Activated B cell treated with CpG ODN at 0.5 μM for 24 hours (primary cell): ENCODE measurements around the gene DHRS3. TPM values are rescaled to one million over a fixed set of nuclear protein-coding genes. Genes with fewer than 3 reads are reported as not detected.

Source experiments
- ATAC-seq: fragments of 200-7000 bp; cut with Tn5 transposase; one replicate; pipeline ENCODE4 v1.10.0; 2021; ENCODE audit warnings: low read depth, mild to moderate bottlenecking, moderate library complexity
- CTCF ChIA-PET: fragments of 350-600 bp; sonication (Branson Sonifier 250); formaldehyde crosslinking; loops from one replicate; lab custom pipeline; 2021; ENCODE audit warnings: antibody characterized with exemption; lab: Charles Lee
- POLR2A ChIA-PET: fragments of 350-600 bp; sonication (Branson Sonifier 250); formaldehyde crosslinking; loops from one replicate; lab custom pipeline; 2021; ENCODE audit warnings: antibody characterized with exemption; lab: Charles Lee
- DNase-seq: peaks from one replicate; pipeline ENCODE4 v3.0.0; 2022
- H3K27ac Mint-ChIP-seq: one replicate; pipeline ENCODE4 v1.8.0; 2020; ENCODE audit warnings: mixed read lengths
- H3K27me3 Mint-ChIP-seq: one replicate; pipeline ENCODE4 v1.8.0; 2021; ENCODE audit warnings: mixed read lengths
- H3K36me3 Mint-ChIP-seq: one replicate; pipeline ENCODE4 v1.8.0; 2021; ENCODE audit warnings: low read depth, mixed read lengths
- H3K4me1 Mint-ChIP-seq: one replicate; pipeline ENCODE4 v1.8.0; 2021; ENCODE audit warnings: mixed read lengths
- H3K4me3 Mint-ChIP-seq: one replicate; pipeline ENCODE4 v1.8.0; 2020; ENCODE audit warnings: mild to moderate bottlenecking, mixed read lengths
- H3K9me3 Mint-ChIP-seq: one replicate; pipeline ENCODE4 v1.8.0; 2020; ENCODE audit warnings: mixed read lengths
- intact Hi-C: fragments of 100-400 bp; cut with micrococcal nuclease; formaldehyde crosslinking; loops from one replicate; pipeline ENCODE4 v1.15.1; 2024
- total RNA-seq: library from RNA; stranded (reverse); gene quantifications from 2 replicates; pipeline ENCODE4 v1.2.3, GENCODE V29; 2022
- TF ChIP-seq, protein P1 (sequence below): fragments of 200-600 bp; IDR thresholded peaks from one replicate; pipeline ENCODE4 v1.8.0; 2022; ENCODE audit warnings: antibody characterized with exemption, mild to moderate bottlenecking

Gene DHRS3
- total RNA-seq, 1 donor from 2014 or later: 1.8 TPM

DNA sequence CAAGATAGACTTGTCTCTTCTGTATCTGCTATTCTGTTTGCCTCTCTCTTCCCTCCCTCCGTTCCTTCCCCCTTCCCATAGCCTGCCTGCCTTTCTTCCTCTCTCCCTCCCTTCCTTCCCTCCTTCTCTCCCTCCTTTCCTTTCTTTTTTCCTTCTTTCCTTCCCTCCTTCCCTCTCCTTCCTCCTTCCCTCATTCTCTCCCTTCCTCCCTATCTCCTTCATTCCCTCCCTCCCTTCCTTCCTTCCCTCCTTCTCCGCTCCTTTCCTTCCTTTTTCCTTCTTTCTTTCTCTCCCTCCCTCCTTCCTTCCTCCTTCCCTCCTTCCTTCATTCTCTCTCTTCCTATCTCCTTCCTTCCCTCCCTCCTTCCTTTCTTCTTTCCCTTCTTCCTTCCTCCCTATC, 26.8 kb upstream of the DHRS3 start:
- peaks cover 16% of the 10 kb centered on the region for H3K9me3 Mint-ChIP-seq
- intact Hi-C loops: no loop called here
- peaks cover 12% of the 10 kb centered on the region for H3K27me3 Mint-ChIP-seq
- DNase-seq: no peak
- H3K4me3 Mint-ChIP-seq: no peak overlapping the region
- H3K4me1 Mint-ChIP-seq: no peaks in the 10 kb centered on the region
- CTCF ChIA-PET: no interaction called here
- no peaks in the 10 kb centered on the region for H3K36me3 Mint-ChIP-seq
- TF ChIP-seq, protein P1, sequence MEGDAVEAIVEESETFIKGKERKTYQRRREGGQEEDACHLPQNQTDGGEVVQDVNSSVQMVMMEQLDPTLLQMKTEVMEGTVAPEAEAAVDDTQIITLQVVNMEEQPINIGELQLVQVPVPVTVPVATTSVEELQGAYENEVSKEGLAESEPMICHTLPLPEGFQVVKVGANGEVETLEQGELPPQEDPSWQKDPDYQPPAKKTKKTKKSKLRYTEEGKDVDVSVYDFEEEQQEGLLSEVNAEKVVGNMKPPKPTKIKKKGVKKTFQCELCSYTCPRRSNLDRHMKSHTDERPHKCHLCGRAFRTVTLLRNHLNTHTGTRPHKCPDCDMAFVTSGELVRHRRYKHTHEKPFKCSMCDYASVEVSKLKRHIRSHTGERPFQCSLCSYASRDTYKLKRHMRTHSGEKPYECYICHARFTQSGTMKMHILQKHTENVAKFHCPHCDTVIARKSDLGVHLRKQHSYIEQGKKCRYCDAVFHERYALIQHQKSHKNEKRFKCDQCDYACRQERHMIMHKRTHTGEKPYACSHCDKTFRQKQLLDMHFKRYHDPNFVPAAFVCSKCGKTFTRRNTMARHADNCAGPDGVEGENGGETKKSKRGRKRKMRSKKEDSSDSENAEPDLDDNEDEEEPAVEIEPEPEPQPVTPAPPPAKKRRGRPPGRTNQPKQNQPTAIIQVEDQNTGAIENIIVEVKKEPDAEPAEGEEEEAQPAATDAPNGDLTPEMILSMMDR: no peak
- POLR2A ChIA-PET: no interaction called here
- no peak for ATAC-seq
- no peak overlapping the region for H3K27ac Mint-ChIP-seq

DNA sequence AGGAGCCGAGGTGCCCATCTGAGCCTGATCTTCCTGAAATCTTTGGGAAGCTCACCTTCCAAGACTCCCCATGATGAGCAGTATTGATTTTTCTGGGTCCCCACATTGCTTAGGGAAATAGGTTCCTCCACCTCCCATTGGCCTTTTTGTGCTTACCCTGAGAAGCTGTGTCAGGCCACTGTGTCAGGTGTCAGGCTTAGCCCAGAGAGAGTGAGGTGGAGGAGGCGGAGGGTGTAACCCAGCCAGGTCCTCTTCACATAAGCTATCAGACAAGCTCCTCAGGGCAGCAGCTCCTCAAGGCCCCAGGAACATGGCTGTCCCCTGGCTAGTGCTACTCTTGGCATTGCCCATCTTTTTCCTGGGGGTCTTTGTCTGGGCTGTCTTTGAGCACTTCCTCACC, 26.2 kb upstream of the DHRS3 start:
- peaks cover 16% of the 10 kb centered on the region for H3K9me3 Mint-ChIP-seq
- TF ChIP-seq, protein P1: no peak
- ChIA-PET POLR2A (no interaction called here), CTCF (no interaction called here)
- no peak for DNase-seq
- H3K36me3 Mint-ChIP-seq: no peaks in the 10 kb centered on the region
- intact Hi-C loops: no loop called here
- ATAC-seq: no peak
- H3K4me1 Mint-ChIP-seq: no peaks in the 10 kb centered on the region
- H3K4me3 Mint-ChIP-seq: no peak overlapping the region
- no peak overlapping the region for H3K27ac Mint-ChIP-seq
- H3K27me3 Mint-ChIP-seq: peaks cover 11% of the 10 kb centered on the region

DNA sequence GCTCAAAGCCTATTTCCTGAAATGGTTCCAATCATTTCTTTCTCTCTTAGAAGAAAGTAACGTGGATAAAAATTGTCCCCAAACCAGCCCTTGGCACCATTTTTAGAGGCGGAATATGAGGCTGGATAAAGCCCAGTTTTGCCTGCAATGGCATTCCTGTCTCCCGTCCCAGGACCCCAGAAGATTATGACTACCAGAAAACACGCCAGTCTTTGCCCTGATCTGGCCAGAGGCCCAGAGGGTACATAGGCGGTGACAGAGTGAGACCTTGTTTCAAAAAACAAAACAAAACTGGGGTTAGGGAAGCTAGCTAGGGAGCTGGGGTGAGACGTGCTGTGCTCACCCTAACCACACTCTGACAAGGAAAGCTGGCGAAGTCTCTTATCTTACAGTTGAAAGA, 25.8 kb upstream of the DHRS3 start, which contains the start of gene AADACL4:
TSS of gene AADACL4 (plus strand) at position 301 of the 400 bp plus-strand sequence. CDS start 462 bp downstream, outside the sequence.
- no peak within 1 kb of the TSS for H3K4me3 Mint-ChIP-seq
- CTCF ChIA-PET: no interaction called here
- ATAC-seq: no peak

DNA sequence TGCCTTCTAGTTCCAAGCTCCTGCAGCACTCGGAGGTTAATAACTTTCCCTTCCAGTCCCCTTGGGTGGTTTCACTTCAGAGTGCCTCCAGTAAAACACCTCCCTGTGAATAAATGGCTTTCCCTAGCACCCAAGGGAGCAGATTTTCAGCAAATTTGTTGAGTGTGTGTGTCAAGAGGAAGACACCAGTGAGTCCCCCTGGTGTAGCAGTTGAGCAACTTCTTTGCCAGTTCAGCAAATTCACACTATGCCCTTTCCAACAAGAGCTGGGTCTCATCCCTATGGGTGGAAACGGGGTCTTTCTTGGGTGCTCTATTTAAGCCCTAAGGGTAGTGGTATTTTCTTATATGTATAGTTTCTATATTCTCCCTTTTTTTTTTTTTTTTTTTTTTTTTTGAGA, 25.1 kb upstream of the DHRS3 start:
- ChIA-PET CTCF (no interaction called here), POLR2A (no interaction called here)
- Mint-ChIP-seq H3K27ac (no peak overlapping the region), H3K9me3 (peaks cover 16% of the 10 kb centered on the region), H3K36me3 (no peaks in the 10 kb centered on the region), H3K27me3 (peaks cover 5% of the 10 kb centered on the region), H3K4me3 (no peak overlapping the region), H3K4me1 (no peaks in the 10 kb centered on the region)
- ATAC-seq: no peak
- DNase-seq: no peak
- TF ChIP-seq, protein P1: no peak
- intact Hi-C loops: no loop called here

More for the DNA sequence above, 25.8 kb upstream of the DHRS3 start, which contains the start of gene AADACL4:
- Mint-ChIP-seq H3K27me3 (peaks cover 7% of the 10 kb centered on the region), H3K9me3 (peaks cover 16% of the 10 kb centered on the region), H3K27ac (no peak within 1 kb of the TSS), H3K36me3 (no peaks in the 10 kb centered on the region), H3K4me1 (no peaks in the 10 kb centered on the region)
- DNase-seq: no peak
- intact Hi-C loops: no loop called here
- POLR2A ChIA-PET: no interaction called here
- TF ChIP-seq, protein P1: no peak

DNA sequence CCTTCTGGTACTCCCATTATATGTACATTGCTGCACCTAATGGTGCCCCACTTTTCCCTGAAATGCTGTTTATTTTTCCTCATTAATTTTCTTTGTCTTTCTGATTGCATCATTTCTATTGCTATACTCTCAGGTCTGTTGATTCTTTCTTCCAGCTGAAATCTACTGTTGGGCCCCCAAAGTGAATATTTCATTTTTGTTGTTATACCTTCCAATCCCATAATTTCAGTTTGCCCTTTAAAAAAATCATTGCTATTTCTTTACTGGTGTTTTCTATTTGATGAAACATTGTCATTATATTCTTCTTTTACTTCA, 22.9 kb upstream of the DHRS3 start:
- no peaks in the 10 kb centered on the region for H3K36me3 Mint-ChIP-seq
- peaks cover 3% of the 10 kb centered on the region for H3K27me3 Mint-ChIP-seq
- CTCF ChIA-PET: interaction anchor here (0.6 to 1.1 kb wide), 2 partner anchors 18 to 1632 kb away, joined by 3 to 4 read pairs; no protein-coding TSS in a partner anchor
- intact Hi-C loops: no loop called here
- H3K4me3 Mint-ChIP-seq: no peak overlapping the region
- no peak for DNase-seq
- H3K4me1 Mint-ChIP-seq: no peaks in the 10 kb centered on the region
- H3K9me3 Mint-ChIP-seq: peaks cover 16% of the 10 kb centered on the region
- H3K27ac Mint-ChIP-seq: no peak overlapping the region
- ATAC-seq: no peak
- POLR2A ChIA-PET: no interaction called here
- TF ChIP-seq, protein P1: no peak
